HG03378 (cell line): ENCODE measurements around the gene HSD11B1.

Source experiments
- ATAC-seq: cut with Tn5 transposase; IDR thresholded peaks from one replicate; pipeline ENCODE4 v1.9.1; 2021; ENCODE audit warnings: mild to moderate bottlenecking, moderate library complexity; ENCODE audit not compliant: unreplicated experiment

Gene HSD11B1

DNA sequence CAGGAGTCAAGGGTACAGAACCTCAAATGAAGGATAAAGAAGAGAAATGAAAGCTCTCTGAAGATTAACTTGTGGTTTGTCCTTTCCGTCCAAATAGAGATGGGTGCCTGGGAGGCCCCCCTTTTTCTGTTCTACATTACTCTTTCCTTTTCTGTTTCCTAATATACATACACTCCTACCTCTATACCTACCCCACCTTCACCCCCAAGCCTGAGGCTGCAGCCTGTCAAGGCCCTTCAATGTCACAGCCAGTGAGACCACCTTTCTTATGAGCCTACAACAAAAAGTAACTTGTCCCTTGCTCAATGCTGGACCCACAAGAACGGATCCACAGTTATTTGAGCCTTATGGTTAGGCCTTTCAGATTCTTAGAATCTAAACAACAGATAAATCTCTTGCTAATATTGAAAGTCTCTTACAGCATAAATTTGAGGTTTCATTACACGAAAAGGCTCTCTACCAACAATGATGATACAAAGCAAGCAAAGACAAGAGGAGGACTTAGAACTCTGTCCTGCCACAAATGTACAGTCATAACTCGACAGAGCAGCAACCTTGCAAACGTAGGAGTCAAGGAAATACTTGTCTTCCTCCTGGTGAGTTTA, 47.1 kb downstream of the HSD11B1 start:
- peak; percentile 54 for ATAC-seq

DNA sequence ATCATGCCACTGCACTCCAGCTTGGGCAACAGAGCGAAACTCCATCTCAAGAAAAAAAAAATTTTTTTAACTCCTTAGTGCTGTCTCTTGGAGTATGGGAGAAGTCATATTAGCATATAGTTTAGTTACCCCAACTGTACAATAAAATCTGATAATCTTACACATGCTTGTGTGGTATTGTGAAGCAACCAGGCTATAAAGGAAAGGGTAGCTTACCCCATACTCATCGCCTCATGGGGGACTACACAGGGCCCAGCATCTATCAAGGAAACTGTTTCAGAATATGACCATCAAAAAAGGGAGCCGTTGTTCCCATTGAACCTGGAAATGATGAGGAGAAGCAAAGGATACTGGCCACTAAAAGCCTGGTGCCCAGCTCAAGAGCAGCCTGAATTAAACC, 48.2 kb downstream of the HSD11B1 start:
- ATAC-seq, result no peak

DNA sequence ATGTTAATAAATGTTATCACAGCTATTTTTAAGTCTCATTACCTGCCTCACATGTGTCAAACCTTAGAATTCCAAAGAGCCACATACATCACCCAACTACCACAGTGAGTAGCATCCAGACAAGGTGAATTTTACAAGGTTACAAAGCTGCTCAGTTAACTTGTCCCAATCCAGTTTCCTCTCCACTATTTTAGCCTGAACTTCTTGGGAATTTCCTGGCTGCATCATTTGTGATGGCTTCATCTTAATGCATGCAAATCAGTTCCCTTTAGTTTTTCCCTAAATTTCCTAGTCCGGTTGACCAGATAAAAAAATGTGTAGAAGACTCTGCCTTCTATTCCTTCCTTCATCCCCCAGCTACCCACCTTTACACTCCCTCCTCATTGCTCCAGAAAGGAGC, 50.6 kb downstream of the HSD11B1 start:
- ATAC-seq, result no peak

DNA sequence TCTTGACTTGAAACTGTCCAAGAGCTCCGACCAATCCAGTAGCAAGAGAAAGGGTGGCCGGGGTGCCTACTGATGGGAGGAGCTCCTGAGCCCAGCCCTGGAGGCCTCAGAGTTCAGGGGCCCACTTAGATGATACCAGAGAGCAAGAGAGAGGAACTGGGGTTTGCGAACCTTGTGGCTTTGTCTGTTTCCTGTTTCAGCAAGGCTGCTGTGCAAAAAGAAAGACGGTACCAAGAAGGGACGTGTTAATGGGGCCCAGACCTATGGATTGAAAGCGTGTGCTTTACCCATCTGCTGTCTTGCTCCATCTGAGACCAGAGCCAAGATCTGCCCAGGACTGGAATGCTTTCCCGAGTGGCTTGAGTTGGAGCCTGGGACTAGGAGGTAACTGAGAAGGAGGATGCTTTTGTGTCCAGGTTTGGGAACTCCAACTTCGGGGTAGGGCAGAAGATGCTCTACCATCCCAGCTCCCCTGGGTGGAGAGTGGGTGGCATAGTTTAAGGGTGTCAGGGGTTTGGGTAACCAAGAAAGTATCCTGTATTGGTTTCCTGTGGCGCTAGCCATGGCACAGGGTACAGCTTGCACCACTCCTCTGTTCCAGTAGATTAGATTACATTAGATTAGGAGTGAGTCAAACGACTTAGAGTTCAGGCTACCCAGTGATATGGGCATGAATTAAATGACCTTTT, 51.4 kb downstream of the HSD11B1 start, which contains the start of gene TRAF3IP3:
TRAF3IP3 (plus strand) TSS at position 128 of the 689 bp plus-strand sequence. CDS start 3,987 bp downstream, outside the sequence.
- peak; percentile 70 for ATAC-seq

DNA sequence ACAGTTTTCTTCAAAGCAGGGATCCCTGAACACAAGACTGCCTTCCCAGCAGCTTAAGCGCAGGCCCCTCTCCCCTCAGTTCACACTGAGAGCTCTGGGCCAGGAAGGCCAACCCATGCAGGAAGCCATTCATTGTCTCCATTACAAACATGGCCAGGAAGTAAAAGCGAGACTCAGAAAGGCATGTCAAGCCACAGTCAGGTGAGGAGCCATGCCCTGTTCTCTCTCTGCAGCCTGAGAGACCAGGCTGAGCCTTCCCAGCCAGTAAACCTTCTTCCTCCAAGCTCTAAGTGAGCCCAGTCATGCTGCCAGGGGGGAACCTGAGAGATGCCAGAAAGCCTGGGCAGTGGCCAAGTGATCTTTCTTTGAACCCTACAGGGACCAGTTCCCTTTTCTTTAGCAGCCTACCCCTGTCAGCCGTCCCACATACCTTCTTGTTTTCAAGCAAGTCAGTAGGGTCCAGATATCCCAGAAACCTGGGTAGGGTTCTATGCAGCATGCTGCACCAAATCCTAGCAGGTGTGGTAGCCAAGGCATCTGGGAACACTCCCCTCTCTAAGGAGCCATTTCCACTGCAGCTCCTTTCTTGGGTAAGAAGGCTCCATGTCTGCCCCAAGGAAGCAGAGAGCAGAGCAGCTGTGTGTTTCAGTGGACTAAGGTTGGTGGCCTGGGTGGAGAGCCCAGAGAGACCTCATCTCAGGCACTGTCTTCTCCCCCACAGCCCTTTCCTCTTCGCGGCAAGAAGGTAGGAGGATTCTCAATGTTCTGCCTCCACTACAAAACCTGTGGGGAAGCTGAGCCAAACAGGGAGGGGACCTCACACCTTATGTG, 52.2 kb downstream of the HSD11B1 start:
- peak; percentile 29 for ATAC-seq

DNA sequence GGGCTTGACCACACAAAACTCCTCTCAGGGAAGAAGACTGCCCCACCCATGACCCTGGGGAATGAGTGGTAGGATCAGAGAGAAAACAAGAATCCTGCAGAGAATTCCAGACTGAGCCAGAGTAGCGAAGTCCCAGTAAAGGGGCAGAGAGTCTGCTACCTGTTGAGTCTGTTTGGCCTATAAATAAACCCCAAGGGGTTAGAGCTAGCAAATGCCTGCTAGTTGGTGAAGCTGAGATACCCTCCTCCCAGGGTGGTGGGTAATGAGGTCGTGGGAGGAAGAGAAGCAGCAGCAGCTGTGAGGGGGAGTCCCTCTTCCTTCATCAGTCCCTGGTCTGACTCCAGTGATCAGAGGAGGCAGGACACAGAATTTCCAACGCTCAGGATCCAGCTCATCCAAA, 53.8 kb downstream of the HSD11B1 start:
- no peak for ATAC-seq

DNA sequence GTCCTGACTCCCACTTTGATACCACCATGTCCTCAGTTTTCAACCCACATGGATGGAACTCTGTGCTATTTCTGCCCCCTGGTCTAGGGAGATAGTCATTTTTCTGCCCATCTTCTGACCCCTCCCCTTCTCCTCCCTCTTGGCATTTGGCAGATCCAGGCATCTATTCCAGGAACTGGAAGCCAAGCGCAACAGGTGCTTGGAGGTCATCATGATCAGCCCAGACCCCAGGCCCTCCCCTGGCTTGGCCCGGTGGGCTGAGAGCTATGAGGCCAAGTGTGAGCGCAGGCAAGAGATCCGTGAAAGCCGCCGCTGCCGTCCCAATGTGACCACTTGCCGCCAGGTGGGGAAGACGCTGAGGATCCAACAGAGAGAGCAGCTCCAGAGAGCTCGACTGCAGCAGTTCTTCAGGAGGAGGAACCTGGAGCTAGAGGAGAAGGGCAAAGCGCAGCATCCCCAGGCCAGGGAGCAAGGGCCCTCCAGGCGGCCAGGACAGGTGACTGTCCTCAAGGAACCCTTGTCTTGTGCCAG, 55.2 kb downstream of the HSD11B1 start:
- no peak for ATAC-seq

DNA sequence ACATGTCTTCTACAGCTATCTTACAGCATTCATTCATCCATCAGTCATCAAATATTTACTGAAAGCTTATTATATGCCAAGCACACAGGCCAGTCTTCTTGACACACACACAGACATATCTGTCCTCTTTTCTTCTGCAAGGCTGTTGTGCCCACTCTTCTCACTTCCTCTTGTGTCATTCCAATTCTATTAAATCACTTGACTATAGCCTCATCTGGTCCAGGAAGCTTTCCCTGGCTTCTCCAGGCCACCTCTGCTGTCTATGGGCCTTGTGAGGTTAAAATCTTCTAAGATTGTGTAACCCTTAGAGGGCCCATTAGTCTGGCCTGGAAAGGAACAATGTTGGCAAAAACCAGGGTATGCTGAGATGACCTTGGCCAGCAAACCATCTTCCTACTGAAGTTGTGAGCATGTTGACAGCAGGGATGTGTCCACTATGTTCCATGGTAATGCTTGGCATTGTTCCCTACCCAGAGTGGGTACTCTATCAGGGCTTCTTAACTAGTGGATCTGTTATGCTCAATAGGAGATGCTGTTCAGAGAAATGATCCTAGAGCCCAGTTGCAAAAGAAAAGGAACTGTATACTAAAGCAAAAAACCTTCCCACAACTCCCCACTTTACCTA, 56.5 kb downstream of the HSD11B1 start:
- ATAC-seq, result no peak

DNA sequence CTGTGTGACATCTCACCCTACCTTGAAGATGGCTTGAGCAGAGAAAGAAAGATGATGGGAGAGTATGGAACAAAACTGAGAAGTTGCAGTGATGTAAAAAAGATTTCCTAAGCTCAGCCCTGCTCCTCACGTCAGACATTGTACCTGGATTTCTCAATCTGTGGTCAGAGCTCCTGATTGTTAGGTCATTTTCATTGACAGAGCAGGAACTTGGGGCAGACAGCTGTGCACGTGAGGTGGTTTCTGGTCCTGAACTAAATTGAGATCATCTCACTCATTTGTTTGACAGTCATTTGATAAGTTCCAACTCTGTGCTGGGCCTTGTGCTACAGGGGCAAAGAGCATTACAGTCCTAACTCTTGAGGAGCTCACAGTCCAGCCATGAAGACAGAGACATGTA, 61.4 kb downstream of the HSD11B1 start:
- ATAC-seq, result no peak

DNA sequence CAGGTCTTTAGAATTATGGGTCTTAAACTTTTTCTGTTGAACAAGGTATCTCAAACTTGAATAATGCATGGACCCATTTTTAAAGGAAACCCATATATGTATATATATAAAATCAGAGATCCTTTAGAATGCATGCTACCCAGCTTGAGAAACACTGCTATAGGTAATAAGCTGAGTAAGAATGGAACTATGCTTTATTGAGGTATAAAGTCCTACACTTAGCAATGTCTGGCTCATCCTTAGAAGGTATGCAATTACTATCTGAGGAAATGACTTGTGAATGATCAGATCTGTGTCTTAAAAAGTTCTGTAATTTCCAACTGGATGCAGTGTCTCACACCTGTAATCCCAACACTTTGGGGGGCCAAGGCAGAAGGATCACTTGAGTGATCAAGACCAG, 62.5 kb downstream of the HSD11B1 start:
- no peak for ATAC-seq

DNA sequence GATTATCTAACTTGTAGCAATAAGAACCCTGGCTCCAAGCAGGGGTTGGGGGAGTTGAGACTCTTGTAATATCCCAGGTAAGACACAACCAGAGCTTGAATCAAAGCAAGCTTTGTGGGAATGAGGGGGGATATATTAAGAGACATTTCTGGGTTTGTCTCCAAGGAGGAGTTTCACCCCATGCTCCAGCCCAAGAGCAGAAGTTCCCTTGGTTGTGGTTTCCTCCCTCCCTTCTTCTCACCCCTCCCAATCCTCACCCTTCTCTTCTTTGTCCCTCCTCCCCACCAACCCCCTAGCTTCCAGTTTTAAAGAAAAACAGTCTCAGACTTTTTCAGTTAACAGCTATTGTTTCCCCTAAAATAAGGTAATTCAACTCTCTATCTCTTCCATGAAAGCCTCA, 63.1 kb downstream of the HSD11B1 start:
- no peak for ATAC-seq

DNA sequence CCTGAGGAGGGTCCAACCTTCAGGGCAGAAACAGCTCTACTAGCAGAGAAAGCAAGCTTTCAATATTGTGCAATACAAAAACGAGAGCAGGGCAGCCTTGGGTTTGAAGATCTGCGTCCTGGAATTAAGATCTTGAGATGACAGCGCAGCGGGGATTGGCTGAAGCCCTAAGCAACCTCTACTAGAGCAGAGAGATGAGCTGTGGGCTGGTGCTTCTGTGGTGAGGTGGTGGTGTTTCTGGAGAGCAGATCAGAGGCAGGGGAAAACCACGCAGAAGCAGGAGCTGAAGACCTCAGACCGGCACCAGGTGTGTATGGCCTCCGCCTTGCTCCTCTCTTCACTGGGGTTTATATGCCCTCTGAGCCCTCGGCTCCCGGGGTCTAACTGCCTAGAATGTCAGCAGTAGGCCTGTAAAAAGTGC, 63.7 kb downstream of the HSD11B1 start:
- peak; percentile 88 for ATAC-seq

DNA sequence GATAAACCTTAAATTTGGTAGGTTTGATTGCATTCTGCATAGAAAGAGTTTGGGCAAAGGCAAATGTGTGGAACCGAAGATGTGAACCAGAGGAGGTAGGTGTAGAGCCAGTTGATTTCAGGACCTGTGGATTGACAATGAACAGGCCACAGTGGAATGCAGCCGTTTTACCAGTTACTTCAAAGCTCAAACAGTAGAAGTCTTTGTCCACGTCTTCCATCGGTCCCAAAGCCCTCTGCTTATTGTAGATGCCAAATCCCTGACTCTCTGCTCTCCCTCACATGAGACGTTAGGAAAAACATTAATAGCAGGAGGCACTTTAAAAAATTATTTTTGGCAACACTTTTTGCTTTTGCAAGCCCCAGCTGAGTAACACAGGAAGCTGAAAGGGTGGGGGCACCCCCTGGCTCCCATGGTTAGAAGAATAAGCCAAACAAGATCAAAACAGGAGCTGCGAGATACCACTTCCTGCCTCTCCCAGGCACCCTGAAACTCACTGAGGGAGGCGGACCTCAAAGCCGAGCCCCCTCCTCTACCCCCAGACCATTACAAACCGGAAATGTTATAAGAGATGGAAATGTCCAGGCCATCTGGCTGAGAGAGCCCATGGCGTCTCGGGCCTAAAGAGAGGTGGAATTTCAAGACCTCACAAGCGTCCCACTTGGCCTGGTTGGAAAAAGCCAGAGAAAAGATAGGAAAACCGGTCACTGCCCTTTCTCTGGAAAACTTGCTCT, 64.7 kb downstream of the HSD11B1 start:
- peak; percentile 78 for ATAC-seq

DNA sequence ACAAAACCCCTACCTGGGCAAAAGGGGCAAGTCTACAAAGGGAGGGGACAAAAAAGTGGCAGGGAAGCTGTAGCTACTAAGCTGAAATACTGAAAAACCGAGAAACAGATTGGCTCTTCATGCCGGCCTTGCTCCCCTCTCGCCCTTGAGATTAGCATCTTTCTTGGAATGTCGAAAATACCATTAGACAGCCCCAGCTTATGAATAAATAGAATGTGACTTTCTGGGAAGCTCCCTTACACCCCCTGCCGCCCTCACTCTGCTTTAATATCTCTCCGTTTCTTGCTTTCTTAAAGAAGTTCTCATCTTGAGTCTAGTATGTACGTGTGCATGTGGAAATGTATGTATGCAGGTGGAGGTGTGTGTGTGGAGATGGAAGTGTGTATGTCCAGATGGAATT, 65.3 kb downstream of the HSD11B1 start:
- ATAC-seq, result no peak

DNA sequence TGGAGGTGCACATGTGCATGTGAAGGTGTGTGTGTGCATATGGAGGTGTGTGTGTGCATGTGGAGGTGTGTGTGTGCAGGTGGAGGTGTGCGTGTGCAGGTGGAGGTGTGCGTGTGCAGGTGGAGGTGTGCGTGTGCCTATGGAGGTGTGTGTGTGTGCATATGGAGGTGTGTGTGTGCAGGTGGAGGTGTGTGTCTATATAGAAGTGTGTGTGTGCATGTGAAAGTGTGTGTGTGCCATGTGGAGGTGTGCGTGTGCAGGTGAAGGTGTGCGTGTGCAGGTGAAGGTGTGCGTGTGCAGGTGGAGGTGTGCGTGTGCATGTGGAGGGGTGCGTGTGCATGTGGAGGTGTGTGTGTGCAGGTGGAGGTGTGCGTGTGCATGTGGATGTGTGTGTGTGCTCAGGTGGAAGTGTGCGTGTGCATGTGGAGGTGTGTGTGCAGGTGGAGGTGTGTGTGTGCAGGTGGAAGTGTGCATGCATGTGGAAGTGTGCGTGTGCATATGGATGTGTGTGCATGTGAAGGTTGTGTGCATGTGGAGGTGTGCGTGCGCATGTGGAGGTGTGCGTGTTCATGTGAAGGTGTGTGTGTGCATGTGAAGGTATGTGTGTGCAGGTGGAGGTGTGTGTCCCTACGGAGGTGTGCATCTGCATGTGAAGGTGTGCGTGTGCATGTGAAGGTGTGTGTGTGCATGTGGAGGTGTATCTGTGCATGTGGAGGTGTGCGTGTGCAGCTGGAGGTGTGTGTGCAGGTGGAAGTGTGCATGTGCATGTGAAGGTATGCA, 66.2 kb downstream of the HSD11B1 start:
- no peak for ATAC-seq

DNA sequence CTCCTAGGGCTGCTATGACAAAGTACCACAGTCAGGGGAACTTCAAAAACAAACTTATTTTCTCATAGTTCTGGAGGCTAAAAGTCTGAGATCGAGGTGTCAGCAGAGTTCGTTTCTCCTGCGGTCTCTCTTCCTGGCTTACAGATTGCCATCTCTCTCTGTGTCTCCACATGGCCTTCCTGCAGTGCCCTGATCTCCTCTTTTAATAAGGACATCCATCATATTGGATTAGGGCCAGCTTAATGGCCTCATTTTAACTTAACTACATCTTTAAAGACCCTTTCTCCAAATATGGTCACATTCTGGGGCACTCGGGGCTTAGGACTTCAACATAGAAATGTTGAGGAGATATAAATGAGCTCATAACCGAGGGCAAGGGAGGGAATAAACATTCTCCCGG, 67.5 kb downstream of the HSD11B1 start:
- no peak for ATAC-seq

DNA sequence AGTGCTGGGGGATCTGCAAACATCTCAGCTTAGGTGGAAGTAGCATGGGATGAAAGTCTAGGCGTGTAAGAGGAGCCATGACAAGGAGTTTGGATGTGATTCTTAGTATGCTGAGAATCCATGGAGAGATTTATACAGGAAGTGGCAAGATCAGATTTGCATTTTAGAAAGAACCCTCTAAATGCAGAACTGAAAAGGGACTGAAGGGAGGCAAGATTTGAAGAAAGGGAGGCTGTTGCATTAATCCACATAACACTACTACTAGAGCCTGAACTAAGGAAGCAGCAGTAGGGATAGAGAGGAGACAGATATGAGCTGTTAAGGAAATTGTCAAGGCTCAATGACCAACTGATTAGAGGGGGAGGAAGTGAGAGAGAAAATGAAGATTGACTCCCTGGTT, 69.9 kb downstream of the HSD11B1 start:
- peak; percentile 72 for ATAC-seq

DNA sequence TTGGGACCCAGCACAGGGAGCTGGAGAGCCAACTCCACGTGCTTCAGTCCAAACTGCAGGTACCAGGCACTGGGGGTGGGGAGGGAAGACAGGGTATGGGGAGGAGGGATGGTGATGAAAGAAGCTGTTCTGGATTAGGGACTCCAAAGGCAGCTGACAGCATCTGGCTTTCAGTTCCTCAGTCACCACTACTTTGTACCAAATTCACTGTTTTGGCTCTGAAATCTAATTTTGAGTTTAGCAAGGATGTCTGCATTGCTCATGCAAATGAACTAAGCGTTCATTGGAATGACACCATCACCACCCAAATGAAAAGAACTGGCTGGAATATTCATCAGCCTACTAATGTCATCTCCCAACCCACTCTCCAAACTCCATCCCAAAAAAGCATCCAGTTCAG, 71.0 kb downstream of the HSD11B1 start:
- ATAC-seq, result no peak

DNA sequence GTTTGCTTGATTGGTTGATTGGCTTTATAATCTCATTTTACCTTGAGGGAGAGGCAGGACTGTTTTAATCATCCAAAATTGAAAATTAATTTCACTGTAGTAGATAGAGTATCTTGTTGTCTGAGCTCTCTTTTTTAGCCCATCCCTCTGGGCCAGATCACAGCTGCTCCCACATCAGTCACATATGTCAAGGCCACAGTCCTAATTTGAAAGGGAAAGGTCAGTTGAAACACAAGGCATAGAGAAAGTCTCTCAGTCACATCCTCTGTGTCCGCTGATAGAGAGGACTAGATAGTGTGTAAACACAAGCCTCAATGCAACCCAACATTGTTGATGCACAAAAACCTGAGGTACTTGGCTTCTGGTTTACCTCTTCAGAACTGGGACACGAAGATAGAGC, 72.9 kb downstream of the HSD11B1 start:
- no peak for ATAC-seq

DNA sequence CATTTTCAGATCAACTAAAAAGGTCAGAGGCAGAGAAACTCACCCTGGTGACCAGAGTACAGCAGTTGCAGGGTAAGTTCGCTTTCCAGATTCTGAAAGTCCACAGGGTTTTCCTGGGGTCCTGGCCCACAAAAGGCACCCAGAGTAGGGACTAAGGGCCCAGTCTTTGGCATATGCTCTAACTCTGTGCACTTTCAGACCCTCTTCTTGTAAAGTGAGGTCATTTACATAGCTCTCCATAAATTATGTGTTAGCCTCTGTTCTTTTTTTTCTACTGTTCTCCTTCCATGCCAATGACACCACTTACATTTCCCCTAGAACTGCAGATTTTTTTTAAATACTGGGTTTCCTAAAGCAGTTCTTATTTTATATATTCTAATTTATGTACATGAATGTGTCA, 73.5 kb downstream of the HSD11B1 start:
- no peak for ATAC-seq
